T-helper 2 cell treated with Interferon-gamma antibody and Interleukin-4, amounts not matched to agents 5 μg/mL and 100 μg/mL, for 36 hours (primary cell): Measurements from ENCODE around the gene CFAP54.

Experiments used
- DNase-seq: peaks from one replicate; pipeline ENCODE4 v3.0.0; 2021; ENCODE audit warnings: low spot score
- H3K27ac Mint-ChIP-seq: one replicate; pipeline ENCODE4 v1.8.0; 2021; ENCODE audit warnings: mild to moderate bottlenecking, mixed read lengths
- H3K27me3 Mint-ChIP-seq: one replicate; pipeline ENCODE4 v1.8.0; 2021; ENCODE audit warnings: low read depth, mixed read lengths
- H3K36me3 Mint-ChIP-seq: one replicate; pipeline ENCODE4 v1.8.0; 2021; ENCODE audit warnings: low read depth, mixed read lengths
- H3K4me1 Mint-ChIP-seq: one replicate; pipeline ENCODE4 v1.8.0; 2021; ENCODE audit warnings: low read depth, mixed read lengths
- H3K4me3 Mint-ChIP-seq: one replicate; pipeline ENCODE4 v1.8.0; 2022; ENCODE audit warnings: mild to moderate bottlenecking, moderate library complexity, mixed read lengths
- H3K9me3 Mint-ChIP-seq: one replicate; pipeline ENCODE4 v1.8.0; 2021; ENCODE audit warnings: mixed read lengths

The CFAP54 gene

DNA sequence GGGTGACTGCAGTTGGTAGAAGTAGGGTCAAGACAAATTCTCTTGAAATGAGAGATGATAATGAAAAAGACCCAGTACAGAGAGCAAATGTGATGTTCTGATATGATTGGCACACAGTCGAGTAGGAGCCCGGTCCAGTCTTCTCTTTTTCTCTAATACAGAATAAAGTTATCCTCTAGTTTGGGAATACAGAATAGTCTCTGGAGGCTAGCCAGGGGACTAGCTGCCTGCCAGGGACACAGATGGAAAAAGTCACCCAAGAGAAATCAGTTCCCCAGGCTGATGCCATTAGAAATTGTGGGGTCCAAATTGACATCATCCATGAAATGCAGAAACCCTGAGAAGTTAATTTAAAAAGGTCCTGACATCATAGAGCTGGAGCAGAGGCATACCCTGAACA, 240.5 kb downstream of the CFAP54 start:
- H3K4me1 Mint-ChIP-seq, result no peaks in the 10 kb centered on the region
- DNase-seq, result no peak
- no peak overlapping the region for H3K4me3 Mint-ChIP-seq
- H3K27ac Mint-ChIP-seq, result no peak overlapping the region
- peaks cover 7% of the 10 kb centered on the region for H3K27me3 Mint-ChIP-seq
- H3K36me3 Mint-ChIP-seq, result no peaks in the 10 kb centered on the region
- H3K9me3 Mint-ChIP-seq, result no peaks in the 10 kb centered on the region

DNA sequence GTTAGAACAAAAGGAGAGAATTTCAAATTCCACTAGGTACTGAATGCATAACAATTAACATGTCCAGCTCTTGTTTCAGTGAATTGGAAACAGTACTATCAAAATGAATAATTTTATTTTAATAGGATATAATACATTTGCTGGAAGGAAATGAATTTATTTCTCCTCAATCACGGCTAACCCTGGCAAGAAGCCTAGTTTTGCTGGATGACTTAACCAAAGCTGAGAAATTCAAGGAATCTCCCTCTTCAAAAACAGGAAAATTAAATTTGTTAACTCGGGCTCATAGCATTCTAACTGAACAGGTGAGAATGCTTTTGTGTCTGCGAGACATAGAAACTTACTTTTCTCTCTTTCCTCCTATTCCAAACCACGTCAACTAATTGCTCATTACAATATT, 254.2 kb downstream of the CFAP54 start:
- no peaks in the 10 kb centered on the region for H3K4me1 Mint-ChIP-seq
- H3K9me3 Mint-ChIP-seq, result no peaks in the 10 kb centered on the region
- no peak overlapping the region for H3K27ac Mint-ChIP-seq
- H3K36me3 Mint-ChIP-seq, result no peaks in the 10 kb centered on the region
- H3K27me3 Mint-ChIP-seq, result peaks cover 6% of the 10 kb centered on the region
- no peak overlapping the region for H3K4me3 Mint-ChIP-seq
- no peak for DNase-seq

DNA sequence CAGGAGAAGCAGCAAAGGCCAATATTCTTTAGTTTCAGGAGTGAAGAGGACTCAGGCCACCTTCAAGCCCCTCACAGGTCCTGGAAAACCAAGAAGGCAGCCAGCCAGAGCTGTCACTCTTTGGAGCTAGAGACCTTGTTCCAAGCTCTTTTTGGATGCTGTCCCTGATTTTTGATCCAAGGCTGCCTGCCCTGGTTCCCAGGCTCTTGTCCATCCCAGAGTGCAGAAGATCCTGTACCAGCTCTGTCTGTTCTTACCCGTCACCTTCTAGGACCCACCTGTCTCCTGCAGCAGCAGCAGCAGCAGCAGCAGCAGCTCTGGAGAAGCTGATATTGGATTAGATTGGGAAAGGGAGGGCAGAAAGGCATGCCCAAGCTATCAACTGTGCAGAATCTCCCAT, 260.6 kb downstream of the CFAP54 start:
- H3K4me1 Mint-ChIP-seq, result no peaks in the 10 kb centered on the region
- peaks cover 6% of the 10 kb centered on the region for H3K27me3 Mint-ChIP-seq
- no peak overlapping the region for H3K27ac Mint-ChIP-seq
- H3K9me3 Mint-ChIP-seq, result no peaks in the 10 kb centered on the region
- no peak for DNase-seq
- no peaks in the 10 kb centered on the region for H3K36me3 Mint-ChIP-seq
- no peak overlapping the region for H3K4me3 Mint-ChIP-seq

DNA sequence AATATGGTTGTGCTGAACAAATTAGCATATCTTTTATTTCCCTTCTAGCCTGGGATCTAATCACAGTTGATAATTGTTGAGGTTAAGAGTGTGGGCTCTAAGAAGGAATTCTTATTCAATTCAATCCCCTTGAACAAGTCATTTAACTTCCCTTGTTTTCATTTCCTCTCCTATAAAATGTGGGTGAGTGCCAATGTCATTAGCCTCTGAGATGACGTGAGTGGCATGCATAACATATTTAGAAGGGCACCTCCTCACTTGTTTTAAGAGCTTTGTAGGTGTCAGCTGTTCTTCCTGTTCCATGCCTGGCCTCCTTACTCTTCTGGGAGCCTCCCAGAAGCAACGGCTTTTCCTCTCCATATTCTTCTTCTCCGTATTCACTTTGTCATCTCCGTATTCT, 262.2 kb downstream of the CFAP54 start:
- no peak for DNase-seq
- Mint-ChIP-seq H3K4me3 (no peak overlapping the region), H3K9me3 (no peaks in the 10 kb centered on the region), H3K4me1 (no peaks in the 10 kb centered on the region), H3K27ac (no peak overlapping the region), H3K27me3 (peaks cover 6% of the 10 kb centered on the region), H3K36me3 (no peaks in the 10 kb centered on the region)

DNA sequence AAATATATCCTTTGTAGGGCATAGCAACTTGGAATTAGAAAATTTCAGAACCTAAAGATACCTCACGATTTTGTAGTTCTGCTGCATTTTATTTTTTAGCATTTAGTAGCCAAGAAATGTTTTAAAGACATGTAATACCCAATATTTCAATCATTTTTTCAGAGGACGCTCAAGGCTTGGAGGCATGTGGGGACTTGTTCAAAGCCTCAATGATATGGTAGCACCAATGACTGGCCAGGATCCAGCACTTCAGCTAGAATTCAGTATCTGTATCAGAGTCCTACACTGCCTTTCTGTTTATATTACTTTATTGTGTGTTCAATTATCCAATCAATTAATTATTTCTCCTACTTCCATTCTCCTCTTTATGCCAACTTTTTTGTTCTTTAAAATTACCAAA, 262.8 kb downstream of the CFAP54 start:
- no peak for DNase-seq
- Mint-ChIP-seq H3K4me3 (no peak overlapping the region), H3K27ac (no peak overlapping the region), H3K9me3 (no peaks in the 10 kb centered on the region), H3K27me3 (peaks cover 2% of the 10 kb centered on the region), H3K4me1 (no peaks in the 10 kb centered on the region), H3K36me3 (no peaks in the 10 kb centered on the region)

DNA sequence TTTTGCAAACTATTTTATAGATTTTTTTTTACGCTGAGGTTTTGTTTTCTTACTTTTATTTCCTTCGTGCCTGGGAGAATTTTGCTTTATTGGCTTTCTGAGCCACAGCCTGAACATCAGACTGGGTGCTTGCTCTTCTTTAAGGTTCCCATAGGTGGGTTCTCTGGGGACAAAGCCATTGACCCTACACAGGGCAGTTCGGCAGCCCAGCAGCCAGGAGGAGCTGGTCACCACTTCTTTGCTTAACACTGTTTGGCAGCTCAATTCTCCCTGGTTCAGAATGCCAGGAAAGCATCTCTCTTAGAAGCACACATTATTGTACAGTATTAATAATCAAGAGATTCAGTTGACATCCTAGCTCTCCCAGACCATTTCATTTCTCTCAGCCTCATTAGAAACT, 276.9 kb downstream of the CFAP54 start:
- no peak overlapping the region for H3K4me3 Mint-ChIP-seq
- H3K27ac Mint-ChIP-seq, result no peak overlapping the region
- no peaks in the 10 kb centered on the region for H3K4me1 Mint-ChIP-seq
- no peaks in the 10 kb centered on the region for H3K36me3 Mint-ChIP-seq
- DNase-seq, result no peak
- no peaks in the 10 kb centered on the region for H3K9me3 Mint-ChIP-seq
- no peaks in the 10 kb centered on the region for H3K27me3 Mint-ChIP-seq

DNA sequence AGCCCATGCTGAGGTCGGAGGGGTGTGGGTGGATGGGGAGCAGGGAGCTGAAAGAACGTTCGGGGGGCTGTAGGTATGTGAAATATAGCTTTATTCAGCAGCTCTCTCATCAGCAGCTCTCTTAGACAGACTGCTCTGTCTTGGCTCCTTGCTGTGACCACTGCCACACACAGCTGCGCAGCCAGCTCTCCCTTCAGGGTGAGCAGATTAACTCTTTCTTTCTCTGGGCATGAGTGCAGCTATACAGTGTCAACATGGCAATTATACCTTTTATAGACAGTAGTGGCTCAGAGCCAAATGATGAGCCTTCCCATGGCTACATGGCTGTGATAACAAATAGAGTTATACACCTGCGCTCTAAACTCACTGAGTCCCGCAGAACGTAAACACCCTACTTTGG, 280.0 kb downstream of the CFAP54 start:
- Mint-ChIP-seq H3K36me3 (no peaks in the 10 kb centered on the region), H3K9me3 (no peaks in the 10 kb centered on the region), H3K4me1 (no peaks in the 10 kb centered on the region), H3K27ac (no peak overlapping the region), H3K27me3 (no peaks in the 10 kb centered on the region), H3K4me3 (no peak overlapping the region)
- DNase-seq, result no peak

DNA sequence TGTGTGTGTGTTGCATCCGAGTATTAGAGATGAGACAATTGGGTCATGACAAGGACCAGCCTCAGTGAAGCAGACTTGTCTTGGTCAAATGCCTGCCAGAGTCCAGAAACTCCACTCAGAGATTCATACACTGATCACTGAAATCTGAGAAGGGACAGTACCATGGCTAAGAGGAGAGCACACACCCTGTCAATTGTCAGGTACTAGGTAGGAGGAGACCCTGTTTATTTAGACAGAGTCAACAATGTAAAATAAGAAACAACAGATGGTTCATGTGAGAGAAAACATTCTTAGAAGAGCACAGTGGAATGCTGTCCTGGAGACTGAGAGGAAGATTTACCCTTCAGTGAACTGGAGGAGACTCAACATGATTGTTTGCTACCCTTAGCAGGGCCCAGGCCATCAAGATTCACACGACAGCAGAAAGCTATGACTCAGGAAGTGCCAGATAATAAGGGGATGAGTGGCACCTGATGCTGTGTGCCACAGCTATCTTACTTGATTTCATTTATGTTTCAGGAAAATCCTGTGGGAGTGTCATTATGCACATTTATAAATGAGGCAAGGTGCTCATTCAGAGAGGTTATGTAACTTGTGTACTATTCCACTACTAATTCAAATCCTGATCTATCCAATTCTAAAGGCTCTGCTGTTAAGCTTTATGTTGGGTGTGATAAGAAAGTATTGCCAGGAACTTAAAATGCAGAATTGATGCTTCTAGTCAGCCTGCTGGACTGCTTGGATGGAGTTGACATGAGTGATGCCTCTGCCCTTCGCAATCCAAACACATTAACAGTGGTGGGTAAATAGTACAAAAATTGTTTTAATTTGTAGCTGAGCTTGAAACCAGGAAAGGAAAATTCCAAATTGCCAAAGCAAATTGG, 281.1 kb downstream of the CFAP54 start:
- DNase-seq, result no peak

DNA sequence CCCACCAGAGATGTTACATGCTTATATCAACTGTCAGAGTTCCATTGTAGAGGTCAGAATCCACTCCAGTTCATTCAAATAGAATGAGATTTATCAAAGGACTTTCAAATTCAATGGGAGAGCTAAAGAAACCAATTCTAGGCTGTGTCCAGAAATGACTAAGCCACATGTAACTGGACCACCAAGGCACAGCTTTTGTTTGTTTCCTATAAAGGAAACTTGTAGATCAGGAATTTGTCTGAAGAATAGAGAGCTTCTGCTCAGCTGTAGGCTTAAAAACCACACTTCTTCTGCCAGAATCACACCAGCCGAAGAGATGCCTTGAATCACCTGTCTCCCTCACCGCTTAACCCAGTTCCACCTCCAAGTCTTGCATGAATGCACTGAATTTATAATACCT, 283.7 kb downstream of the CFAP54 start:
- Mint-ChIP-seq H3K36me3 (no peaks in the 10 kb centered on the region), H3K4me1 (no peaks in the 10 kb centered on the region), H3K27ac (no peak overlapping the region), H3K27me3 (no peaks in the 10 kb centered on the region), H3K4me3 (no peak overlapping the region), H3K9me3 (no peaks in the 10 kb centered on the region)
- no peak for DNase-seq

More for the DNA sequence above, 281.1 kb downstream of the CFAP54 start:
- no peaks in the 10 kb centered on the region for H3K4me1 Mint-ChIP-seq
- H3K4me3 Mint-ChIP-seq, result no peak overlapping the region
- H3K36me3 Mint-ChIP-seq, result no peaks in the 10 kb centered on the region
- H3K27ac Mint-ChIP-seq, result no peak overlapping the region
- H3K9me3 Mint-ChIP-seq, result no peaks in the 10 kb centered on the region
- H3K27me3 Mint-ChIP-seq, result no peaks in the 10 kb centered on the region

DNA sequence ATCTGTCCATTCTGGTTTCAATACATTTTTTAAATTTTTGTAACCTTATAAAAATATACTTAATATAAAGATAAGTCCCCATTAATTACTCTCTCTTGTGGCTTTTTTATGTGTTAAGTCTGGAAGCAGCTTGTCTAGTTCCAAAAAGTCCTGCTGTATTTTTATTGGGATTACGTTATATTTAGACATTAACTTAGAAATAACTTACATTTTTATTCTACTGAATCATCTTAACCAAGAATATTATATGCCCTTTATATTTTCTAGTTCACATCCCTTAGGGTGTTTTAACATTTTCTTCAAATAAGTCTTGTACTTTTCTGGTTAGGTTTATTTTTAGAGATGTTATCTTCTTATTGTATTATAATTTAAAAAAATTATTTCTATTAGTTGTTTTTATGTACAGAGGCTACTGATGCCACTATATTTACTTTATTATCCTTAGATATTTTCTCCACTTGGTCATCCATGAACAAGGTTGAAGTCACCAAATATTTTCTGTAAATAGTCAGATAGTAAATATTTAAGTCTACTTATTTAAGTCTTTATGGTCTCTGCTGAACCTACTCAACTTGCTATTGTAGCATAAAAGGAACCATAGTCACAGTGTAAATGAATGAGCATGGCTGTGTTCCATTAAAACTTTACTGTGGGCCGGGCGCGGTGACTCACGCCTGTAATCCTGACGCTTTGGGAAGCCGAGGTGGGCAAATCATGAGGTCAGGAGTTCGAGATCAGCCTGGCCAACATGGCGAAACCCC, 285.3 kb downstream of the CFAP54 start:
- Mint-ChIP-seq H3K4me3 (no peak overlapping the region), H3K36me3 (no peaks in the 10 kb centered on the region), H3K4me1 (no peaks in the 10 kb centered on the region), H3K9me3 (no peaks in the 10 kb centered on the region), H3K27ac (no peak overlapping the region), H3K27me3 (no peaks in the 10 kb centered on the region)
- no peak for DNase-seq

DNA sequence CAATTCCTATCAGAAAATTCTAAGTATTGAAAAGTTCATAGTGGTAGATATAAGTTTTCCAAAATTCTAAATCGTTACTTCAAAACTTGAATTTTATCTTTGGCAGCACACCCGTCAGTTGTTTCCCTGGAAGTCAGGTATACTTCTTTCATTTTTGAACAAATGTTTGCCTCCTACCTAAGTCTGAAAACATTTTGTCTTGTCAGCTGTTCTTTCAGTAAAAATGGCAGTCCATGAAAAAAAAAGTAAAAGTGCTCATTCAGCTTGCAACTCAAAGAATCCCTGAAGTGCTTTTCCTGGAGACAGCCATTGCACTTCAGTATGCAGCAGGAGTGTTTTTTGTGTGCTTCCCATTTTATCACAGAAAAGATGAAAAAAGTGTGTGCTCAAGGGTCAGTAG, 287.5 kb downstream of the CFAP54 start:
- Mint-ChIP-seq H3K36me3 (no peaks in the 10 kb centered on the region), H3K27ac (no peak overlapping the region), H3K9me3 (no peaks in the 10 kb centered on the region), H3K27me3 (no peaks in the 10 kb centered on the region), H3K4me1 (no peaks in the 10 kb centered on the region), H3K4me3 (no peak overlapping the region)
- DNase-seq, result no peak

DNA sequence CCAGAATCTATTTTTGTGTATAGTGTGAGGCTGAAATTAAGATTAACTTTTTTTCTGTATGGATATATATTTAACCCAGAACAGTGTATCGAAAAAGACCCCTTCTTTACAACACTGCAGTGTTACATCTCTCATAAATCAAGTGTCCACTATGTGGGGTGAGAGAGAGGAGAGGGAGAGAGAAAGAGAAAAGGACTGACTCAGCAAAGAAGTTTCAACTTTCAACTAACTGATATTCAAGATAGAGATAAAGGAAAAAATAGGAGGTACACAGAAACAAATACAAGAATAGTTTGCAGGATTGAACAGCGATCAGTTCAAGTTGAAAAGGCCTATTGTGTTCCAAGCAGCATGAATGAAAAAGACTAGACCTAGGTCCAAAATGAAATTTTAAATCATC, 291.0 kb downstream of the CFAP54 start:
- Mint-ChIP-seq H3K27me3 (no peaks in the 10 kb centered on the region), H3K9me3 (no peaks in the 10 kb centered on the region), H3K27ac (no peak overlapping the region), H3K4me3 (no peak overlapping the region), H3K4me1 (no peaks in the 10 kb centered on the region), H3K36me3 (no peaks in the 10 kb centered on the region)
- DNase-seq, result no peak

DNA sequence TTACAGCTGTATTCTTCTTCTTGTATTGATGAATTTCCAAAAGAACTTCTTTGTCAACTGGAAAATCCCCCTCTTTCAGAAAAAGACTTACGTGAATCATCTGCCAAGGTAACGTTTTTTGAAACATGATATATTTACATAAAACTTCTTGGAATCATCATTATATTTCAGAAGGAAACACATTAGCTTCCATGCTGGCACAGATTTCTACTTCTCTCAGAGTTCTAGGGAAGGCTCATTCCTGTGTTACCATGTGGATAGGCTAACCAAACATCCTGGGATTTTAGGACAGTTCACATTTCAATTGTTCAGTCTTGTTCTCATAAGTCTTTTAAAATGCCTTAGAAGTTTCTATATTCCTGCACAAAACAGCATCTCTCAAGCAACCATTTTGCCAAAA, 297.4 kb downstream of the CFAP54 start:
- Mint-ChIP-seq H3K4me3 (no peak overlapping the region), H3K9me3 (no peaks in the 10 kb centered on the region), H3K36me3 (no peaks in the 10 kb centered on the region), H3K4me1 (no peaks in the 10 kb centered on the region), H3K27ac (no peak overlapping the region), H3K27me3 (no peaks in the 10 kb centered on the region)
- DNase-seq, result no peak

DNA sequence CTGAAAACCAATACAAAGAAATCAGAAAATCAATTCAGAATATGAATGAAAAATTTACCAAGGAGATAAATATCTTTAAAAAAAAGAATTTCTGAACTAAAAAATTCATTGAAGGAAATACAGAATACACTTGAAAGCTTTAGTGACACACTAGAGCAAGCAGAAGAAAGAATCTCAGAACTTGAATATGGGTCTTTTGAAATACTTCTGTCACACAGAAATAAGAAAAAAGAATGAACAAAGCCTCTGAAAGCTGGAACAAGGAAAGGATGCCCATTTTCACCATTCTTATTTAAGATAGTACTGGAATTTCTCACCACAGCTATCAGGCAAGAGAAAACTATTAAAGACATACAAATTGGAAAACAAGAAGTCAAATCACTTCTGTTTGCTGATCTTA, 314.6 kb downstream of the CFAP54 start:
- H3K4me3 Mint-ChIP-seq, result no peak overlapping the region
- H3K27me3 Mint-ChIP-seq, result no peaks in the 10 kb centered on the region
- H3K36me3 Mint-ChIP-seq, result no peaks in the 10 kb centered on the region
- DNase-seq, result no peak
- peaks cover 5% of the 10 kb centered on the region for H3K9me3 Mint-ChIP-seq
- no peak overlapping the region for H3K27ac Mint-ChIP-seq
- no peaks in the 10 kb centered on the region for H3K4me1 Mint-ChIP-seq
